Heart right ventricle (tissue), 16 donors: ENCODE measurements around the gene GSDME. TPM values are rescaled to one million over a fixed set of nuclear protein-coding genes. Genes with fewer than 3 reads are reported as not detected.

Source experiments
- ATAC-seq, 8 donors: fragments of 200-7000 bp; cut with Tn5 transposase; one replicate each; pipeline ENCODE4 v1.9.1; 2020; ENCODE audit warnings: mild to moderate bottlenecking in 8 of 8, moderate library complexity in 8 of 8, moderate number of reproducible peaks in 1 of 8
- DNase-seq, 2 donors: peaks; one replicate each; pipeline ENCODE4 v3.0.0-alpha.2; 2020
- H3K27ac ChIP-seq, 10 donors: fragments of 200-600 bp; sonication (generic) in 2 of 10; one replicate each; pipeline versions ENCODE4 v1.5.0 to v1.8.0; 2020 to 2022; ENCODE audit warnings: mild to moderate bottlenecking in 3 of 10
- H3K27me3 ChIP-seq, 7 donors: fragments of 200-600 bp; one replicate each; pipeline ENCODE4 v1.8.0; 2021 to 2022; ENCODE audit warnings: mild to moderate bottlenecking in 2 of 7
- H3K36me3 ChIP-seq, 9 donors: fragments of 200-600 bp; sonication (generic) in 1 of 9; one replicate each; pipeline versions ENCODE4 v1.5.0 to v1.8.0; 2020 to 2022; ENCODE audit warnings: mild to moderate bottlenecking in 2 of 9
- H3K4me1 ChIP-seq, 9 donors: fragments of 200-600 bp; sonication (generic) in 1 of 9; one replicate each; pipeline versions ENCODE4 v1.5.0 to v1.8.0; 2020 to 2022; ENCODE audit warnings: mild to moderate bottlenecking in 4 of 9
- H3K4me3 ChIP-seq, 10 donors: fragments of 200-600 bp; sonication (generic) in 2 of 10; one replicate each; pipeline versions ENCODE4 v1.5.0 to v1.8.0; 2020 to 2022; ENCODE audit warnings: mild to moderate bottlenecking in 7 of 10, moderate library complexity in 2 of 10
- H3K9me3 ChIP-seq, 11 donors: fragments of 200-600 bp in 10 of 11; sonication (generic) in 2 of 11; one replicate each; pipeline versions ENCODE4 v1.5.0 to v1.8.0; 2013 to 2022; ENCODE audit warnings: mild to moderate bottlenecking in 2 of 11, control low read depth in 1 of 11, moderate library complexity in 1 of 11
- CTCF ChIP-seq, 9 donors: fragments of 200-600 bp; sonication (generic) in 2 of 9; IDR thresholded peaks; one replicate each; pipeline versions ENCODE4 v1.5.0 to v1.8.0; 2021 to 2022; ENCODE audit warnings: antibody characterized with exemption in 9 of 9, mild to moderate bottlenecking in 5 of 9, moderate library complexity in 1 of 9
- WGBS, 2 donors: extraction: QIAGEN DNeasy Blood & Tissue Kit; methylation state at CpG; one replicate each; pipeline ENCODE4 v1.1.7; 2013; ENCODE audit warnings: inconsistent platforms in 1 of 2; 5-methylcytosine and 5-hydroxymethylcytosine counted together
- intact Hi-C, 10 donors: fragments of 100-400 bp; cut with DNase I; formaldehyde crosslinking; loops; one replicate each; pipeline versions ENCODE4 v1.11.1 to v1.14.2; 2022
- polyA plus RNA-seq, 2 donors: library from polyadenylated mRNA; stranded (reverse); fragments of 200-250 nt; gene quantifications; one replicate each; pipeline ENCODE4 v1.2.3, GENCODE V29; 2013
- total RNA-seq, 10 donors: library from RNA; stranded (reverse); fragmentation: NEBNext Ultra II Directional in 3 of 10; extraction: Animal tissue kit (Norgen Biotek cat#: 25700) in 3 of 10; gene quantifications; one replicate each; pipeline versions ENCODE4 v1.2.1 to v1.2.4, GENCODE V29; 2021 to 2023
- donor health status: Arrhythmogenic right ventricular cardiomyopathy.
- donor health status: ischemic (EF 13 %, LVEDD 7.1; RV severe dilation, severe dysfunction).
- donor health status: healthy with polysubstance abuse.
- donor health status: DM: no; HTN: yes; CAD: no.
- donor health status: DM: no; HTN: no; CAD: no.
- donor health status: ischemic (EF 25% LVEDD 6.9; RV normal size, moderate dysfunction).
- donor health status: ischemic (EF 25% LVEDD 5.7; RV mildly dilated, moderate dysfunction).
- donor health status: healthy.
- donor health status: DM: yes; HTN: yes; CAD: no.
- donor health status: Ischemic cardiomyopathy.
- donor health status: ischemic (EF 35%, LVEDD 5.7; RV mildly dilated, moderate dysfunction).
- donor health status: nonischemic (EF 11% LVEDD 7.7; RV severe dilation, severe dysfunction).
- donor health status: DM: yes; HTN: yes; CAD: no.
- donor health status: PGD.
- donor health status: ischemic (EF 29% LVEDD 5.4; RV normal size, mild dysfunction).
- donor health status: nonischemic (EF 23%, LVEDD 6.1; RV moderate dilation, normal function).

The GSDME gene
- total and polyA plus RNA-seq, 12 donors: 2.8 to 11.9 (median 5.8) TPM

GRCh38 chr7:24788075-24788474 lies 30.8 kb upstream of the GSDME start:
- H3K4me3 ChIP-seq: no peak overlapping the region
- WGBS, 2 donors: 95 to 96% methylated on average over 9 of the region's 9 CpGs
- H3K9me3 ChIP-seq: peaks cover 0 to 1% (median 0%) of the 10 kb centered on the region in 11 donors
- peaks cover 0 to 10% (median 0%) of the 10 kb centered on the region in 9 donors for H3K4me1 ChIP-seq
- H3K27me3 ChIP-seq: no peaks in the 10 kb centered on the region
- H3K27ac ChIP-seq: no peak overlapping the region
- peak in 5 of 9 donors; percentile 6 to 39 (median 21) for TF ChIP-seq CTCF (IDR thresholded peaks at IDR 0.05)
- DNase-seq (no peak), ATAC-seq (no peak)
- H3K36me3 ChIP-seq: no peaks in the 10 kb centered on the region
- intact Hi-C loops: no loop called here

DNA sequence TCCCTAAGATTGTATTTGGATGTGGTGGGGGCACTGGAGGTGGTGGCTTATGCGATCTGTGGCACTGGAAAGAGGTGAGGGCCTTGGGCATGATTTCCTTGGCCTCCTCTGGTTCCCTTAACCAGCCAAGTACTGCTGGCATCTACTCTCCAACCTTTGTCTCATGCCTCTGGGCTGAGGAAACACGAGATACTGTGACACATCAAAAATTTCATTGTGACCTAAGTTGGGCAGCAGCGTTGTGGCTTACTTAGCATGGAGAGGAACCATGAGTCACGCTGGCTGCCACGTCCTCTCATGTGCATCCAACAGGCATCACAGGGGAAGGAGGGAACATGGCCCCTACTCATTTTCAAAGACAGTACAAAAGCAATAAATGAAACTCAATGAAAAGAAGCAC lies 29.7 kb upstream of the GSDME start:
- H3K27me3 ChIP-seq: no peaks in the 10 kb centered on the region
- intact Hi-C loops: no loop called here
- H3K9me3 ChIP-seq: peaks cover 0 to 4% (median 0%) of the 10 kb centered on the region in 11 donors
- peaks cover 0 to 10% (median 0%) of the 10 kb centered on the region in 9 donors for H3K4me1 ChIP-seq
- no peaks in the 10 kb centered on the region for H3K36me3 ChIP-seq
- DNase-seq (peak in 1 of 2 donors; percentile 8), ATAC-seq (peak in 5 of 8 donors; percentile 54 to 78 (median 61))
- H3K27ac ChIP-seq: peak overlapping the region in 1 of 10 donors; percentile 68
- TF ChIP-seq CTCF (IDR thresholded peaks at IDR 0.05): no peak
- no peak overlapping the region for H3K4me3 ChIP-seq
- WGBS, 2 donors: 72 to 73% methylated on average over 5 of the region's 5 CpGs

GRCh38 chr7:24786306-24786705 lies 29.0 kb upstream of the GSDME start:
- WGBS, 2 donors: 84 to 88% methylated on average over 4 of the region's 4 CpGs
- Histone ChIP-seq H3K27ac (peak overlapping the region in 1 of 10 donors; percentile 68), H3K9me3 (peaks cover 0 to 4% (median 0%) of the 10 kb centered on the region in 11 donors), H3K27me3 (no peaks in the 10 kb centered on the region), H3K36me3 (no peaks in the 10 kb centered on the region), H3K4me3 (no peak overlapping the region), H3K4me1 (peaks cover 0 to 12% (median 0%) of the 10 kb centered on the region in 9 donors)
- DNase-seq: no peak
- no peak for ATAC-seq
- no peak for TF ChIP-seq CTCF (IDR thresholded peaks at IDR 0.05)
- intact Hi-C loops: no loop called here

- intact Hi-C loops: no loop called here
- no peak for DNase-seq
- no peak overlapping the region for H3K4me3 ChIP-seq
- peaks cover 0 to 30% (median 0%) of the 10 kb centered on the region in 9 donors for H3K4me1 ChIP-seq
- no peak overlapping the region for H3K27ac ChIP-seq
- H3K9me3 ChIP-seq: peaks cover 0 to 4% (median 0%) of the 10 kb centered on the region in 11 donors
- no peaks in the 10 kb centered on the region for H3K36me3 ChIP-seq
- no peaks in the 10 kb centered on the region for H3K27me3 ChIP-seq
- no peak for ATAC-seq
- 88 to 91% methylated on average over 5 of the region's 5 CpGs for WGBS, 2 donors
- TF ChIP-seq CTCF (IDR thresholded peaks at IDR 0.05): no peak
These were observed 27.0 kb upstream of the GSDME start for GRCh38 chr7:24784277-24784676.
